Activated T-cell treated with anti-CD3 and anti-CD28 coated beads, Interleukin-2, amount 50 U/mL, for 24 hours (primary cell): ENCODE data around the gene APOL3.
A peak's percentile ranks its signal among the peaks of the same experiment; 100 is the strongest.
"Not testable (repeated sequence)": the region's sequence is repeated elsewhere in the genome, so short reads cannot be mapped to it uniquely, and the experiment has no call there.

Experiments
- DNase-seq: peaks from one replicate; pipeline ENCODE4 v3.0.0-alpha.2; 2020
- H3K27ac Mint-ChIP-seq: 2 replicates; pipeline ENCODE4 v1.8.0; 2020; ENCODE audit warnings: mild to moderate bottlenecking, mixed read lengths
- H3K27me3 Mint-ChIP-seq: 2 replicates; pipeline ENCODE4 v1.8.0; 2020; ENCODE audit warnings: mixed read lengths
- H3K36me3 Mint-ChIP-seq: 2 replicates; pipeline ENCODE4 v1.8.0; 2020; ENCODE audit warnings: low read depth, mixed read lengths
- H3K4me1 Mint-ChIP-seq: 2 replicates; pipeline ENCODE4 v1.8.0; 2020; ENCODE audit warnings: low read depth, mixed read lengths
- H3K4me3 Mint-ChIP-seq: 2 replicates; pipeline ENCODE4 v1.8.0; 2020; ENCODE audit warnings: mild to moderate bottlenecking, moderate library complexity, mixed read lengths
- H3K9me3 Mint-ChIP-seq: 2 replicates; pipeline ENCODE4 v1.8.0; 2020; ENCODE audit warnings: mixed read lengths

Gene APOL3

DNA sequence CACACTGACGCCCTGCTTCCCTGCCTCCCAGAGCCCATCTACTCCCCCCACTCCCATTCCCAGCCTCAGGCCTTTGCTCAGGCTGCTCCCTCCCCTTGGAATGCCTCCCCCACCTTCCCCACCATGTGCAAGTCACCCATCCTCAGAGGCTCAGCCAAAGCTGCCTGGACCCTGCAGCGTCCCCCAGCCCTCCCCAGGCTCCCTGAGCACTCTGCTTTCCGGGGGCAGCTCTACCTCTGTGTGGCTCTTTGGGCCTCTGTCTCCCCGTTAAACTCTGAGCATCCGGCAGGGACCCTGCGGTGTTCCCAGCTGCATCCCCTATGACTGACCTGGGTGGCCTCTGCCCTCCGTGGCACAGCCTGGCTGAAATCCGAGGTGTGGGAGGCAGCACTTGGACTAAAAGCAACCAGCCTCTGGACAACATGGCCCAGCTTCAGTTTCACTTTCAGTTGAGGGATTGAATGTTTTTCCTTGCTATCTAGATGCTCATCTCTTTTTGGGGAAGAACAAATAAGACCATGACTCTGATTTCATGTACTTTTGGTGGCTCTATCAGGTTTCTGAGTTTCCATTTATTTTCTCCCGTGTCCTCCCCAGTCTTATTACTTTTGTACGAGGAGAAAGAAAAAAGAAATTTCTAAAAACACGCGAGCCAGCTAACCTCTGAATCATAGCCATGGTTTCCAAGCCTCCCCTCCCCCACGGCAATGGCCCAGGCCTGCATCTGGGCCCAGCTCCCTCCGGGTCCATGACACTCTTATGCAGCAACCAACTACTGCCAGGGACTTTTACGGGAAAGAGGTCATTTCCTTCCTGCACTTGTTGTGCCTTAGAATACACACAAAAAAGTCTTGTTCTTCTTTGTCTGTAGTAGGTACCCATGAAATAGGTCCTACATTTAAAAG lies 3.8 kb downstream of the APOL3 start:
- H3K27ac Mint-ChIP-seq = peak overlapping the region; percentile 100
- H3K4me1 Mint-ChIP-seq = peaks cover 94% of the 10 kb centered on the region
- no peaks in the 10 kb centered on the region for H3K9me3 Mint-ChIP-seq
- no peaks in the 10 kb centered on the region for H3K27me3 Mint-ChIP-seq
- H3K36me3 Mint-ChIP-seq = peaks cover 32% of the 10 kb centered on the region
- peak overlapping the region; percentile 90 for H3K4me3 Mint-ChIP-seq
- DNase-seq = peak; percentile 79

DNA sequence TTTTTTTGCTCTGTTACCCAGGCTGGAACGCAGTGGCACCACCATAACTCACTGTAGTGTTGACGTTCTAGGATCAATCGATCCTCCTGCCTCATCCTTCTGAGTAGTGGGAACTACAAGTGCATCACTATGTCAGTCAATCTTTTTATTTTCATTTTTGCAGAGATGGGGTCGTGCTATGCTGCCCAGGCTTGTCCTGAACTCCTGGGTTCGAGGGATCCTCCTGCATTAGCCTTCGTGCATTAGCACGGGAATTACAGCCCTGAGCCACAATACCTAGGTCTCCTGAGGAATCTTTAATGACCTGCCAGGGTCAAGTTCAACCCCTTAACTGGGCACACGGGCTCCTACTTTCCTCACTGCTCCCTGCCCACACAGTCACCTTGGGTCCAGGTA lies 4.4 kb downstream of the APOL3 start:
- no peak for DNase-seq
- H3K4me1 Mint-ChIP-seq = peaks cover 94% of the 10 kb centered on the region
- peaks cover 36% of the 10 kb centered on the region for H3K36me3 Mint-ChIP-seq
- H3K4me3 Mint-ChIP-seq = peak overlapping the region; percentile 90
- no peaks in the 10 kb centered on the region for H3K27me3 Mint-ChIP-seq
- H3K27ac Mint-ChIP-seq = peak overlapping the region; percentile 100
- no peaks in the 10 kb centered on the region for H3K9me3 Mint-ChIP-seq

DNA sequence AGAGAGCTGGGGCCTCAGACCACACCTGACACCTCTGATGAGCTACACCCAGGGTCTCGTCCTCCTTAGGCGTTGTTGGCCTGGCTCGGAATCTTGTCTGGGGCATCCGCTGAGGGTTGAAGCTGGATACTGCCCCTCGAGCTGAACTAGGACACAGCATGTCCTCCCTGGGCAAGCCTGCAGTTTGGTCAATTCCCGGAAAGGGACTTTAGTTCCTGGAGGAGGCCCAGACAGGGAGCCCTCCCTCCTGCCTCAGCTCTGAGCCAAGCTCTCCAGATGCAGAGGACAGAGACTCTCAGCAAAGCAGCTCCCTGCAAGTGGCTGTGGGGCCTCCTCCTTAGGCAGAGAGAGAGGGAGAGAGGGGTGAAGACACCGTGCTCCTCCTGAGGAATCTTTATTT lies 4.9 kb downstream of the APOL3 start:
- Mint-ChIP-seq H3K27me3 (no peaks in the 10 kb centered on the region), H3K36me3 (peaks cover 37% of the 10 kb centered on the region), H3K4me3 (peak overlapping the region; percentile 90), H3K27ac (peak overlapping the region; percentile 100), H3K4me1 (peaks cover 94% of the 10 kb centered on the region), H3K9me3 (no peaks in the 10 kb centered on the region)
- DNase-seq = no peak

DNA sequence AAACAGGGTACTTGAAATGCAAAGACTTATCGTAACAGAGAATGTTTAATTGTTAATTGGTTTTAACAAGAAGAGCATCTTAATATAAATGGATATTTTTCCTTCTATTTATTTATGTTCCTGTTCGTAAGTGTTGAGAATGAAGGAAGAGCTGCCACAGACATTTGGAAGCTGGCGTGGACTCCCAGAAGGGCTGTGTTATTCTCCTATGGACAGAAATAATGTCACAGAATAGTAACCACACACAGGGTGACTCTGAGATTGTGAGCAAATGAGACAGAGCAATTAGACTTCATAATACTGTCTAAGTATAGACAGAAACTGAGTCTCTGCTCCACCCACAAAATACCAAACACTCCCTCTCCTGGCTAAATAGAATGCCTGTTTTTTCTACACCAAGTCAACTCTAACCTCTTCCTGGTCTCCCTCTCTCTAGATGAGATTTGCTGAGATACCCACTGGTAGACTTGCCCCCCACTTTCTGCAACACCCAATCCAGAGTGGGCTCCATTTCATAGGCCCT lies 6.1 kb downstream of the APOL3 start:
- DNase-seq = no peak
- Mint-ChIP-seq H3K36me3 (peaks cover 41% of the 10 kb centered on the region), H3K9me3 (no peaks in the 10 kb centered on the region), H3K27ac (peak overlapping the region; percentile 100), H3K4me3 (peak overlapping the region; percentile 11), H3K4me1 (peaks cover 94% of the 10 kb centered on the region), H3K27me3 (no peaks in the 10 kb centered on the region)

DNA sequence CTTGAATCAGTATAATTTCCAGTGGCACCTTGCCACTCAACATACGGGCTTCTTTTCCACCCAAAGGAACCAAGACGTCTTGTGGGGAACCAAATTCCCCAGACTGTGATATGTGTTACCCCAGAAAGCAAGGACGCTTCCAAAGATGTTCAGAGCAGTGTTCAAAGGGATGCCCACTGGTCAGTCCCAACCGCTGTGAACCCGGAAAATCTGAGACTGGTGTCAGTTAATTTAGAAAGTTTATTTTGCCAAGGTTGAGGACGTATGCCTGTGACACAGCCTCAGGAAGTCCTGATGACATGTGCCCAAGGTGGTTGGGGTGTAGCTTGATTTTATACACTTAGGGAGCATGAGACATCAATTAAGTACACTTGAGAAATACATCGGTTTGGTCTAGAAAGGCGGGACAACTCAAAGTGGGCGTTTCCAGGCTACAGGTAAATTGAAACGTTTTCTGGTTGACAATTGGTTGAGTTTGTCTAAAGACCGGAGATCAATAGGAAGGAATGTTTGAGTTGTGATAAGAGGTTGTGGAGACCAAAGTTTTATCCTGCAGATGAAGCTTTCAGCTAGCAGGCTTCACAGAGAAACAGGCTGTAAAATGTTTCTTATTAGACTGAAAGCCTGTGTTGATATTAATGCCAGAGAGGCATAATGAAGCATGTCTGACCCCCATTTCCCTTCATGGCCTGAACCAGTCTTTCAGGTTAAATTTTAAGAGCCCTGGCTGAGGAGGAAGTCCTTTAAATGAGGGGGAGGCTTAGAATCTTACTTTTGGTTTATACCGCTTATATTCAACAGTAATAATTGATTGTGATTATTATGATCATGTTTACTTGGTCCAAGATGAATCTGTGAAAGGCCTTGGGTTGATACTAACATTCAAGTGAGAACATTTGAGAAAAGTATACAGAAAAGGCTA lies 6.8 kb downstream of the APOL3 start:
- H3K4me1 Mint-ChIP-seq = peaks cover 92% of the 10 kb centered on the region
- no peak for DNase-seq
- H3K27ac Mint-ChIP-seq = peak overlapping the region; percentile 100
- no peaks in the 10 kb centered on the region for H3K27me3 Mint-ChIP-seq
- H3K4me3 Mint-ChIP-seq = no peak overlapping the region
- H3K9me3 Mint-ChIP-seq = no peaks in the 10 kb centered on the region
- H3K36me3 Mint-ChIP-seq = peaks cover 48% of the 10 kb centered on the region

DNA sequence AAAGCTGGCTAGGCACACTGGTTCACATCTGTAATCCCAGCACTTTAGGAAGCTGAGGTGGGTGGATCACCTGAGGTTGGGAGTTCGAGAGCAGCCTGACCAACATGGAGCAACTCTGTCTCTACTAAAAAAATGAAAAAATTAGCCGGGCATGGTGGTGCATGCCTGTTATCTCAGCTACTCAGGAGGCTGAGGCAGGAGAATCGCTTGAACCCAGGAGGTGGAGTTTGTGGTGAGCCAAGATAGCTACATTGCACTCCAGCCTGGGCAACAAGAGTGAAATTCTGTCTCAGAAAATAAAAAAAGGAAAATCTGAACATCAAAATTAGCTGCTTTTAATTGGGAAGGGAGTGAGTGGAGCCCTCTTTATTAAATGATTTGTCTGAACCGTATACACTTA lies 7.7 kb downstream of the APOL3 start:
- H3K4me3 Mint-ChIP-seq, DNase-seq, H3K27me3 Mint-ChIP-seq, H3K9me3 Mint-ChIP-seq: not testable (repeated sequence)
- peaks cover 88% of the 10 kb centered on the region for H3K4me1 Mint-ChIP-seq
- H3K36me3 Mint-ChIP-seq = peaks cover 58% of the 10 kb centered on the region
- peak overlapping the region; percentile 37 for H3K27ac Mint-ChIP-seq

DNA sequence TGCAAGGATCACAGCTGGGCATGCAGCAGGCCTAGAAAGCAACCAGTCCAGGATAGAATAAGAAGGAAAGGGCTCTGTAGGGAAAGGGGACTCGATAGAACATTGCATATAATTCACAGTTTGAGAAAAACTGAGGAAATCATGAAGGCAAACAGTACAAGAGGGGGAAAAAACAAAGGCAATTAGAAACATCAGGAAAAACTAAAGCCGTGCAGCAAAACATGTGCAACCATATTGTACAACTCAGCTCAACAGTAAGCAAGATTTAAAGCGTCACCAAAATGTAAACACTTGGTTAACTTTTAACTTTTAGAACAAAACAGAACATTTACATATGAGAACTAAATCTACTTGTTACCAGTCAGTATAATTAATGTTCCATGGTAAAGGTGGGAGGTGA lies 8.5 kb downstream of the APOL3 start:
- no peaks in the 10 kb centered on the region for H3K27me3 Mint-ChIP-seq
- H3K27ac Mint-ChIP-seq = peak overlapping the region; percentile 24
- peaks cover 81% of the 10 kb centered on the region for H3K4me1 Mint-ChIP-seq
- H3K4me3 Mint-ChIP-seq = no peak overlapping the region
- DNase-seq = no peak
- H3K9me3 Mint-ChIP-seq = no peaks in the 10 kb centered on the region
- peaks cover 62% of the 10 kb centered on the region for H3K36me3 Mint-ChIP-seq

DNA sequence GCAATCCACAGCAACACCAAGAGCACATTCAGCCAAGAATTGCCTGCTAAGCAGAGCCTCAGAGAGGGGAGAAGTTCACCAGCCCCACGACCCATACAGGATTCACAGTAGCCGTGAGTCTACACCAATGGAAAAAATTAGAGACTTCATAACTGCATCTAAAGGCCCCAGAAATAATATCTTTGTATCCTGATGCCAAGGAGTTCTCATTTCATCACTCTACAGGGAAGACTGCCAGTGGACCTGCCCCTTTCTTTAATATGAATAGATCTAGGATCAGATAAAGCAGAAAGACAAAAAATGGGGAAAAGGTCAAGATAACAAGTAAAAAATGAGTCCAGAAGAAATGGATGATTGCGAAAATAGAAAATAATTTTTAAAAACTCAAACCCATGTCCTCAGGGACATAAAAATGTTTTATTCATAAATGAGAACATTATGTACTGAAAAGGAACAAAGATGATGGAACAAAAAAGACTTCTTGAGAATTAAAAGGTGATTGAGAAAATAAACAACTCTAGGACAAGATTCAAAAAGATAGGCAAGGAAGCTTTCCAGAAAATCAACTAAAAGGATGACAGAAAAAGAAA lies 9.5 kb downstream of the APOL3 start:
- no peak for DNase-seq
- peak overlapping the region; percentile 58 for H3K27ac Mint-ChIP-seq
- no peak overlapping the region for H3K4me3 Mint-ChIP-seq
- H3K36me3 Mint-ChIP-seq = peaks cover 58% of the 10 kb centered on the region
- H3K27me3 Mint-ChIP-seq = no peaks in the 10 kb centered on the region
- H3K9me3 Mint-ChIP-seq = no peaks in the 10 kb centered on the region
- H3K4me1 Mint-ChIP-seq = peaks cover 73% of the 10 kb centered on the region

DNA sequence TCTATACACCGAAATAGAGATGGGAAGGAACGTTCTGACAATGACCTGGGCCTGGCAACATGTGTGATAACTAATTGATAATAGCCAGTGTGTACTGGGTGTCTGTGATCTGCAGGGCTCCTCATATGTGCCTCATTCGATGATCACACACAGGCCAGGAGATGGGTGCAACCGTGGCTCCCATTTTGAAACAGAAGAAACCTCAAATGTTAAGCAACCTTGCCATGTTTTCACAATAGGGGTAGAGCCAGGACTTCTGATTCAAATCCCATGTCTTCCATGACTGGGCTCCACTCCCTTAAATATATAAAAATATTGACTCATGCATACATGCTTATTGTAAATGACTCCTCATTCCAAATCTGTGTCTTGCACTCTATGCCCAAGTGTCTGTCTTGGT lies 11.1 kb downstream of the APOL3 start:
- Mint-ChIP-seq H3K4me3 (no peak overlapping the region), H3K4me1 (peaks cover 64% of the 10 kb centered on the region), H3K9me3 (no peaks in the 10 kb centered on the region), H3K27ac (peak overlapping the region; percentile 76), H3K36me3 (peaks cover 63% of the 10 kb centered on the region), H3K27me3 (no peaks in the 10 kb centered on the region)
- no peak for DNase-seq

DNA sequence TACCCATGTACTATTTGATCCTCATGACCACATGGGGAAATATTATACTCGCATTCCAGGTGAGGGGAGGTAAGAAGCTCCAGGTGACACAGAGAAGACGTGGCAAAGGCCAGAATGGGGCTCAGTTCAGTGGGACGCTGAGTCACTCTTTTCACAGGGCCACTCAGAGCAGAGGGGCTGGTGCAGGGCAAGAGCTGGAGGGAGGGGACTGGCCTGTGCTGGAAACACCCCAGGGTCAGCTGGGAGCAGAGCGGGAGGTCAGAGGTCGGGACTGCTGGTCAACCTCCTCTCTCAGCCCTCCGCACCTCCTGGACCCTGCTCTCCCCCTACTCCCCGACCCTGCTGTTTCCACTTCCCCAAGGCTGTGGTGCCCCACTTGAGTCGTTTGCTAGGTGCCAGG lies 12.1 kb downstream of the APOL3 start:
- Mint-ChIP-seq H3K36me3 (peaks cover 73% of the 10 kb centered on the region), H3K4me1 (peaks cover 60% of the 10 kb centered on the region), H3K4me3 (no peak overlapping the region), H3K27ac (peak overlapping the region; percentile 76), H3K27me3 (no peaks in the 10 kb centered on the region), H3K9me3 (no peaks in the 10 kb centered on the region)
- no peak for DNase-seq

DNA sequence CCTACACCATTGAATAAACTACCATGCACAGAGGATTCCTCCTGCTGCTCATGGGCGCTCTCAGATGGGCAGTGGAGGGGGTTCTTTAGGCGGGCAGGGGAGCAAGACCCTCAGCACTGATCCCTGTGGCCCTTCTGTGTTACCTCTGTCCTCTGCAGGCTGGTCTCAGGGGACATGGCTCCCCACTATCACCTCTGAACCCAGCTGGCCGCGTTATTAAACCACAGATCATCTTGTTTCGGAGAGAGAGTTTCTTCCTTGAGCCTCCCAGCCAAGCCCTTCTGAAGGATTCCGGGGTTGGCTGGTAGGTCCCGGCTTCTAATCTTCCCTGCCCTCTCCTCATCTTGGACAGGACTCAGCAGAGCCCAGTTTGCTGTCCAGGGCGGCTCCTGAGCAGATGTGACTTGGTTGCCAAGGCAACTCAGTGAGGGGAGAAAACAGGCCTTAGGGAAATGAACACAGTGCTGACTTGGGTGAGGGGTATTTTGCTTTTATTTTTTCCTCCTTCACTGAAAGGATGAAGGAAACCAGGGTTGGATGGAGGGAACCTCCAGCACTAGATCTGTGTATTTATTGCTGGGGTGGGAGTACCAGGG lies 13.3 kb downstream of the APOL3 start:
- no peaks in the 10 kb centered on the region for H3K27me3 Mint-ChIP-seq
- peaks cover 60% of the 10 kb centered on the region for H3K4me1 Mint-ChIP-seq
- peak overlapping the region; percentile 65 for H3K27ac Mint-ChIP-seq
- no peak overlapping the region for H3K4me3 Mint-ChIP-seq
- H3K36me3 Mint-ChIP-seq = peaks cover 84% of the 10 kb centered on the region
- no peaks in the 10 kb centered on the region for H3K9me3 Mint-ChIP-seq
- DNase-seq = no peak

DNA sequence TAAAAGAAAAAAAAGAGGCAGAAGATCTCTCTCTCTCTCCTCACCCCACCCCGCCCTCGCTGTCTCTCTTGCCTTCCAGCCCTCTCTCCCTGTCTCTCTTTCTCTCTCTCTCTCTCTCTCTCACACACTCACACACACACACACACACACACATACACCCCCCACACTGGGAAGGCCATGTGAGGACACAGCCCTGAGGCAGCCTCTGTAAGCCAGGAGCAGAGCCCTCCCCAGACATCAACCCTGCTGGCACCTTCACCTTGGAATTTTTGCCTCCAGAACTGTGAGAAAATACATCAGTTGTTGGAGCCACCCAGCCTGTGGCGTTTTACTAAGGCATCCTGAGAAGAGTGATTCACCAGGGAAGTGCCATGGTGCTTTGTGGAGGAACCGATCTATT lies 14.7 kb downstream of the APOL3 start:
- peaks cover 50% of the 10 kb centered on the region for H3K4me1 Mint-ChIP-seq
- no peaks in the 10 kb centered on the region for H3K9me3 Mint-ChIP-seq
- H3K27me3 Mint-ChIP-seq = no peaks in the 10 kb centered on the region
- no peak for DNase-seq
- peak overlapping the region; percentile 37 for H3K27ac Mint-ChIP-seq
- no peak overlapping the region for H3K4me3 Mint-ChIP-seq
- H3K36me3 Mint-ChIP-seq = peaks cover 87% of the 10 kb centered on the region

DNA sequence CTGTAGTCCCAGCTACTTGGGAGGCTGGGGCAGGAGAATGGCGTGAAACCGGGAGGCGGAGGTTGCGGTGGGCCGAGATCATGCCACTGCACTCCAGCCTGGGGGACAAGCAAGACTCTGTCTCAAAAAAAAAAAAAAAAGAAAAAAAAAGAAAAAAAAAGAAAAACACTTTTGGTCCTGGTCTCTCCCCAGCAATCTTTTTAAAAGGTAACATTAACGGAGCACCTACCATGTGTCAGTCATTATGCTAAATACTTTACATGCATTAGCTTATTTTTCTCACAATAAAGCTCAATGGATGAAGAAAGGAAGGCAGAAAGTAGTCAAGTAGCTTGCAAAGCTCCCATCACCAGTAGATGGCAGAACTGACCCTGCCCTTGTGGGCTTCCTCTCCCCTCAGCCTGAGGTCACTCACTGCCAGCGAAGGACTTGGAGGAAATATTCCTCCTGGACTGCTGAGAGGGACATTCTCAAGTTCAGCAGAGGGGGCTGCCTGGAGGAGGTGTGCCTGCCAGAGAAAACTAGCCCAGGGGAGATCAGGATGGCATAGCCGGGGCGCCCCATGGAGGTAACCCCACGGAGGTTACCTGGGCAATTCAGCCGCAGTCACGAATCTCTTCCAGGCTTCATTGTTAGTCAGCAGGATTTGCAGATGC lies 15.5 kb downstream of the APOL3 start:
- Mint-ChIP-seq H3K27ac (peak overlapping the region; percentile 37), H3K27me3 (no peaks in the 10 kb centered on the region), H3K36me3 (peaks cover 91% of the 10 kb centered on the region), H3K4me3 (no peak overlapping the region), H3K9me3 (no peaks in the 10 kb centered on the region), H3K4me1 (peaks cover 42% of the 10 kb centered on the region)
- DNase-seq = peak; percentile 47
